HG03139 (cell line): ENCODE measurements around the gene GDNF.
"Not testable (repeated sequence)": the region's sequence is repeated elsewhere in the genome, so short reads cannot be mapped to it uniquely, and the experiment has no call there.

Experiments
- ATAC-seq: cut with Tn5 transposase; IDR thresholded peaks from one replicate; pipeline ENCODE4 v1.9.1; 2021; ENCODE audit not compliant: unreplicated experiment

The GDNF gene

DNA sequence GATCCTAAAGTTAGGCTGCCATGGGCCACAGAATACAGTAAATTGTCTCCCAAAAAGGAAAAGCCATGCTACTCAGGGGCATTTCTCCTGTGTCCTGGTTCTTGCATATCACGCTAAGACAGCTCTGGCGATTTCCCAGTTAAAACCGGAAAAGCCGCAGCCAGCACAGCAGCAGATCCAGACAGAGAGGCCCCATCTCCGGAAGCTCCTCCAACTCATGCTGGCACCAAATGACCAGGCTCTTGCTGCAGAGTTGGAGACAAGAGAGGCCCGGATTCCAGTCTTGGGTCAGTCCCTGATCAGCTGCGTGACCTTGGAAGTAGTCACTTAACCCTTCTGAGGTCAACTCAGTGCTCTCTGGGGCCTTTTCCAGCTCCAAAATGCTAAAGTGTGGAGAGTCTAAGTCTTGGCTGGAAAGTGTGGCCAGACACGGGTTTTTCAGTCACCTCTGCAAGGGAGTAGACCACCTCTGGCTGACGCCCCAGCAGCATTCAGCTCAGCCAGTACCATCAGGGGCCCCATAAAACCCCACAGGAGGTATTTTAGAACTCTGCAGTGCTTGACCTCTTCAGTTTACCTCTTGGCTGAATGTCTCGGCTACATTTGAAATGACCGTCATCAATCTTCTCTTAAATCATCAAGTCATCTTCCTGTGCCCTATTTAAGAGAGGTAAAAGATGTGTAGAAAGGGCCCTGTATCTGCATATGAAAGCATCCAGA lies 16.2 kb downstream of the GDNF start:
- ATAC-seq = no peak

DNA sequence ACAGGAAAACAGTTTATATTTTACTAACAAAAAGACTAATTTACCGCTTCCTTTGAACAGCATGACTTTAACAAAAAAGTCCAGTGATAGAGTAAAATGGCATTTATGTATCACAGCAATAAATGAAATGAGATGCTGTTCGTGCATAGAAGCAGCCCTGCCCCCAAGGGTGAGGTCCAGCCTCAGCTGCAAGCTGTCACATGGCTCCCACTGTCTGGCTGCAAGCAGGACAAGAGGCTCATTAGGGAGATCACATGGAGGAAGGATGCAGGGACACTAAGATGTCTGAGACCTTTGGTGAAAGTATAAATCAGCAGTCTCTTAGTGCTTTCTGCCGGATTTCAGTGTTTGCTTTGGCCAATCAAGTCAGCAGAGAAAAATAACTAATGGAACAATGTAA lies 23.0 kb downstream of the GDNF start:
- no peak for ATAC-seq

DNA sequence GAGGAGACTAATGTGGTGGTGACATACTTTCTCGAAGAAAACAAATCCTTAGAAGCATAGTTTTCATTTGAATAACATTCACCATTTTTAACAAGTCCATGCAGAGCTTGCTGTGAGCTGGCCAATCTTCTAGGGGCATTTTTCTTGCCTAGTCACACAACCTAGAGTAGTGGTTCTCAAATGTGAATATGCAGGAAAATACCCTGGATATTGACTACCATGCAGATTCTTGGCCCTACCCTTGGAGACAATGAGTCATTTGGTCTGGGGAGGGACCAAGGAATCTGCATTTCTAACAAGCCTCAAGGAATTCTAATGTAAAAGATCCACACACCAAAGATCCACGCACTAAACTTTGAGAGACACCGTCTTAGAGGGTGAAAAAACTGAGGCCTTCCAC lies 23.5 kb downstream of the GDNF start:
- ATAC-seq = no peak

DNA sequence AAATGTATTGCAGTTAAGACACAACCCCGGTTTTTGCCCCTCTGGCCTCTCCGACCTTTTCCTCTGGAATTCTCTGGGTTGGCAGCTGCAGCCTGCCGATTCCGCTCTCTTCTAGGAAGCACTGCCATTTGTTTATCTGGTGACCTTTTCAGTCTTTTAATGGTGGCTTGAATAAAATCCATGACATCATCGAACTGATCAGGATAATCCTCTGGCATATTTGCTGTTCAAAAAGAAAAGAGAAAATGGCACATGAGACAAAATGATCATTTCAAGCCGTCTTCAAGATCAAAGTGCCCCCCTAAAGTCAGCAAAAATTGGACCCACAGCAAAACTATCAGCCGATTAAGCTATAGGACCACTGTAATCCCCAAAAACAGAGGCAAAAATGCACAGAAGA lies 23.9 kb downstream of the GDNF start:
- no peak for ATAC-seq

GRCh38 chr5:37814699-37815098 lies 25.1 kb downstream of the GDNF start:
- ATAC-seq = no peak

GRCh38 chr5:37812365-37812764 lies 27.5 kb downstream of the GDNF start:
- no peak for ATAC-seq

DNA sequence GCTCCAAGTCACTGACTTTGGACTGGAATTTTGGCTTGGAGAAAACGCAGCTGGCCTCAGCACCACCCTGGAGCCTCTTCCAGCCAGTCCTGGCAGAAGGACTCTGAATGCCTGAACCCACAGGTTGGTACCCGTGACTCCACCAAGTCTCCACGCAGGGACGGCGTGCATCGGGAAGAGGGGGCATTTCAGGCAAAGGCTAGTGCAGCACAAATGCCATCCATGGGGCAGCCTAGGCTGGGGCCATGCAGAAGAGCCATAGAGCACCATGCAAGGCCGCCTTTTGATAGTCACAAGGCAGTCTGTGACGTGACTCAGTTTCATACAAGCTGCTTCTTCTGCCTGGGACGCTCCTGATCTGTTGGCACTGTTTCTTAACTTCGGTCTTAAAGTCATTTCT lies 28.0 kb downstream of the GDNF start:
- ATAC-seq = no peak

DNA sequence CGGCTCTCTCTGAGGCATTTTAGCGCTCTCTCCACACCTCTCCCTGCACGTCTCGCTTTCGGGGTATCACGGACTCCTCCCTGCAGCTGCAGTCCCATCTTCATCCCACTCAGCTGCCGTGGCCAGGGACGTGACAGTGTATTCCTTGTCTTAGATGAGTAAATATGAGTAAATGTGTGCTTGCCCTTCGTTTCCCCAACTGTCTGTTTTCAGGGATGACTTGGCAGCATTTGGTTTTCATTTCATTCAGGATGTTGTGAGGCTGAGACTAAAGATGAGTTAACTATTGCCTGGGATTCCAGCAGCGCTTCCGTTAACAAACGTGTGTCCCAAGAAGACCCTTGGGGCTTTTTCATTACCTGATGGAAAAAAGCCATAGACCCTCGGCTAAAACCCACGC lies 29.5 kb downstream of the GDNF start:
- no peak for ATAC-seq

GRCh38 chr5:37808945-37809344 lies 30.9 kb downstream of the GDNF start:
- no peak for ATAC-seq

DNA sequence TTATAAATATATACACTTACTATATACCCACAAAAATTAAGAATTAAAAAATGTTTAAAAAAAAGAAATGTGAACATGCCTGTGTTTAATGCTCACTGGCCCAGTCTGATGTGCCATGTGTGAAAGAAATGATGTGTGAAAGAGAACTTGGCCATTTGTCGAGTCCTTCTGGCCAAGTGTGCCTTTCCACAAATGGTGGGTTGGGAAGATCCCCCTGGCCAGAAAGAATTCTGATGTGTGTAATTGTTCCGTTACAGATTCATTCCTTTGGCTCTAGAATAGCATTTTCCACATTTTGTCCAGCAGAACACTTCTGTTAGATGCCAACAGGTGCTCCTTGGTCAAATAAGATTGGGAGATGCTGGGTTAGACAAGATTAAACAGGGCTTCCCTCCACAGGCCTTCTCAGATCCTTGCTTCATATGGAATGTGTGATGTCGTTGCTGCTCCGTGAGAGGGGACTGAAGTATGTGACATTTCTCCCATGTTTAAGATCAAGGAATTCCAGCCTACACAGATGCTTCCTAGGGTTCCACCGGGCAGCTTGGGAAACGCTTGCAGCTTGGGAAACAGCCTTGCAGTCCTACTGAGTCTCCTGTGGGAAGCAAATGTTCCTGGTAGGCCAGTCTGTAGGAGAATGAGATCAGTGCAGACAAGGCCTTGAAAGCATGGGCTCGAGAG lies 32.1 kb downstream of the GDNF start:
- no peak for ATAC-seq

- ATAC-seq = no peak
Observed at GRCh38 chr5:37807015-37807414, 32.8 kb downstream of the GDNF start.

GRCh38 chr5:37806476-37806875 lies 33.4 kb downstream of the GDNF start:
- no peak for ATAC-seq

GRCh38 chr5:37806016-37806415 lies 33.8 kb downstream of the GDNF start:
- ATAC-seq = no peak

DNA sequence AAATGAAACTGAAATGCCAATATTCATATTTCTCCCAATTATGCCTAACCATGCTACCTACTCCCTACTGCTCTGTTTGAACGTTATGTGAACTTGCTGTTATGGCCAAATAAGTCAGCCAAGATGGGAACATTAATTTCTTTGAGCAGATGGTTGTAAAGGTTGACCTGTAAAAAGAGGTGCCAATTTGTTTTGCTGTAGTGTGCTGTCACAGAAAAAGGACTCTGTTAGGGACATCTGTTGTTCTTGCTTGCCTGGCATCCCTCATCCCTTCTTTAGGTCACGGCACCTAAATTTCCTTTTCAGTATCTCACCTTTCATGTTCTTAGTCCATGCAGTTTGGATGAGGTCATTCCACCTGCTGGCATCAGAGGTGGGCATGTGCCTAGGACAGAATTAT lies 35.4 kb downstream of the GDNF start:
- ATAC-seq = no peak

GRCh38 chr5:37803487-37803886 lies 36.4 kb downstream of the GDNF start:
- ATAC-seq = no peak

DNA sequence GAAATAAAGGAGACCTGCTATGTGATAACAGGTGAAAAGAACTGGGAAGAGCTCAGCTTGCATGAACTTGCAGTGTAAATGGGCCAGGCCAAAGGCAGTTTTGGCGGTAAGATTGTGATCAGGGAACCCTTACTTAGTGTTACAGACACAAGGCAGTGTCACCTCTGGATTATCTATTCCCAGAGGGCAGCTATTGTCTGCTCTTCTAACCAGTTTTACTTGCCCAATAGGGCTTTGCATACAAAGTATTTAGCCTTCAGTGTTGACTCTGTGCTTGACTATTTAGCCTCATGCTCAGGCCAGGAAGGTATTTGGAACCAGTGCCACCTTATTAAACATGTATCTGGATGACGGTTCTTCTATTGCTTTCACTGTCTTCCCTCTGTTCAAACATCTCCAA lies 38.3 kb downstream of the GDNF start:
- ATAC-seq = no peak

- ATAC-seq = no peak
Observed at GRCh38 chr5:37799865-37800421, 39.9 kb downstream of the GDNF start.

GRCh38 chr5:37796435-37796834 lies 43.4 kb downstream of the GDNF start:
- not testable (repeated sequence) for ATAC-seq

- not testable (repeated sequence) for ATAC-seq
Observed at GRCh38 chr5:37795292-37795691, 44.5 kb downstream of the GDNF start.

- no peak for ATAC-seq
Observed at GRCh38 chr5:37792975-37793631, 46.7 kb downstream of the GDNF start.

DNA sequence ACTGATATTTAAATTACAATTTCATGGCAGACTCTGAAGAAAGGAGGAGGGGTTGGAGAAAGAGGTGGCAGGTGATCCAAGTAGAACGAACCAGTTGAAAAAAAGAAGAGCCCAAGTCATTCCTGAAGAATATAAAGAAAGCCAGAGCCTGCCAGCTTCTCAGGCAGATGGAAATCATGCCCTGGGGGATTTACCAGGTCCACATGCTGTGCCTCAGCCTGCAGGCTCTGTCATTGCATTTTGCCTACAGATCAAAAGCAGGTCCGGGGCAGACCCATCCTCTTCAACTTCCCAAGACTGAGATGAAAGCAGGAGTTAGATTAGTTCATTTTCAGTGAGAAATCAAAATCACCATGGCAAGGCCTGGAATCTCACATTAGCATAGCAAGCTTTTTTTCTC lies 48.5 kb downstream of the GDNF start:
- no peak for ATAC-seq

- no peak for ATAC-seq
Observed at GRCh38 chr5:37789991-37790390, 49.9 kb downstream of the GDNF start.
